BJ (cell line): ENCODE data around the gene CEMIP2. TPM values are rescaled to one million over a fixed set of nuclear protein-coding genes. Genes with fewer than 3 reads are reported as not detected.

Experiments
- CTCF ChIA-PET: fragments of 350-600 bp; formaldehyde crosslinking; extraction: SDS; loops from one replicate; lab custom pipeline; 2021; ENCODE audit warnings: antibody characterized with exemption, inconsistent platforms; lab: Yijun Ruan, JAX
- POLR2A ChIA-PET: fragments of 300-600 bp; sonication (Branson Sonifier 250); formaldehyde crosslinking; extraction: SDS; loops from one replicate; lab custom pipeline; 2021; ENCODE audit warnings: antibody characterized with exemption; lab: Charles Lee
- DNase-seq: peaks from one replicate; pipeline ENCODE4 v3.0.0-alpha.2; 2011; ENCODE audit warnings: low read depth
- H3K27me3 ChIP-seq: 2 replicates; pipeline ENCODE4 v1.6.0; 2011; ENCODE audit warnings: low read length; ENCODE audit not compliant: control insufficient read depth, insufficient read depth
- H3K36me3 ChIP-seq: 2 replicates; pipeline ENCODE4 v1.5.1; 2011; ENCODE audit warnings: low read length; ENCODE audit not compliant: control insufficient read depth, insufficient read depth
- H3K4me3 ChIP-seq: 2 replicates; pipeline ENCODE4 v1.5.1; 2011; ENCODE audit warnings: low read depth, mild to moderate bottlenecking, control low read depth, low read length
- polyA plus RNA-seq: library from polyadenylated mRNA; depleted of rRNA; stranded (reverse); fragments of >200 nt; gene quantifications from 2 replicates; pipeline ENCODE4 v1.2.3, GENCODE V29; 2011
- TF ChIP-seq, protein P1 (sequence below): IDR thresholded peaks from 2 replicates; pipeline ENCODE4 v1.5.1; 2011; ENCODE audit warnings: low read depth, mild to moderate bottlenecking, control low read depth, inconsistent platforms, low read length, moderate library complexity; ENCODE audit not compliant: insufficient read depth

Gene CEMIP2
- polyA plus RNA-seq, 1 experiment: 120 TPM

- no peaks in the 10 kb centered on the region for H3K27me3 ChIP-seq
- H3K4me3 ChIP-seq: no peak overlapping the region
- CTCF ChIA-PET: no interaction called here
- TF ChIP-seq, protein P1, sequence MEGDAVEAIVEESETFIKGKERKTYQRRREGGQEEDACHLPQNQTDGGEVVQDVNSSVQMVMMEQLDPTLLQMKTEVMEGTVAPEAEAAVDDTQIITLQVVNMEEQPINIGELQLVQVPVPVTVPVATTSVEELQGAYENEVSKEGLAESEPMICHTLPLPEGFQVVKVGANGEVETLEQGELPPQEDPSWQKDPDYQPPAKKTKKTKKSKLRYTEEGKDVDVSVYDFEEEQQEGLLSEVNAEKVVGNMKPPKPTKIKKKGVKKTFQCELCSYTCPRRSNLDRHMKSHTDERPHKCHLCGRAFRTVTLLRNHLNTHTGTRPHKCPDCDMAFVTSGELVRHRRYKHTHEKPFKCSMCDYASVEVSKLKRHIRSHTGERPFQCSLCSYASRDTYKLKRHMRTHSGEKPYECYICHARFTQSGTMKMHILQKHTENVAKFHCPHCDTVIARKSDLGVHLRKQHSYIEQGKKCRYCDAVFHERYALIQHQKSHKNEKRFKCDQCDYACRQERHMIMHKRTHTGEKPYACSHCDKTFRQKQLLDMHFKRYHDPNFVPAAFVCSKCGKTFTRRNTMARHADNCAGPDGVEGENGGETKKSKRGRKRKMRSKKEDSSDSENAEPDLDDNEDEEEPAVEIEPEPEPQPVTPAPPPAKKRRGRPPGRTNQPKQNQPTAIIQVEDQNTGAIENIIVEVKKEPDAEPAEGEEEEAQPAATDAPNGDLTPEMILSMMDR: no peak
- POLR2A ChIA-PET: no interaction called here
- no peak for DNase-seq
- H3K36me3 ChIP-seq: no peaks in the 10 kb centered on the region
Observed at GRCh38 chr9:71642056-71642455, 126.3 kb downstream of the CEMIP2 start.

DNA sequence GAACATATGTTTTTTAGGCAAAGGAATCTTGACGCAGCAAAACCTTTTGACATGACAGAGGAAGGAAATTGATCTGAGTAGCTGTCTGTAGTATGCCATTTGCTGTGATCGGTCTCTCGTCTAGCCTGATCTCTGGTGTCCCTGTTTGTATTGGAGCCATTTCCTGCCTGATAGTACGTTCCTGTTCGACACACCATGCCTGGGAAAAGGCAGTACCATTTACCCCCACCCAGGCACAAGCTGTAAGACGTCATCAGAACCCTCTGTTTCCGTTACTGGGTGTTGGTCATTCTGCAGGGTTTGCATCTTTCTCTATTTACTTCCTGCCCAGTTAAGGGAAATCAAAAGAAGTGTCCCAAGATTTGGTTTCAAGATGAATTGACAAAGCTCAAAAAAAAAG, 129.7 kb downstream of the CEMIP2 start:
- TF ChIP-seq, protein P1: no peak
- ChIA-PET POLR2A (interaction anchor here (0.6 kb wide), 1 partner anchor 33 kb away, joined by 3 read pairs; no protein-coding TSS in a partner anchor), CTCF (interaction anchor here (1.6 kb wide), 1 partner anchor 11 kb away, joined by 5 read pairs; no protein-coding TSS in a partner anchor)
- no peak for DNase-seq
- H3K27me3 ChIP-seq: no peaks in the 10 kb centered on the region
- H3K4me3 ChIP-seq: no peak overlapping the region
- H3K36me3 ChIP-seq: no peaks in the 10 kb centered on the region

DNA sequence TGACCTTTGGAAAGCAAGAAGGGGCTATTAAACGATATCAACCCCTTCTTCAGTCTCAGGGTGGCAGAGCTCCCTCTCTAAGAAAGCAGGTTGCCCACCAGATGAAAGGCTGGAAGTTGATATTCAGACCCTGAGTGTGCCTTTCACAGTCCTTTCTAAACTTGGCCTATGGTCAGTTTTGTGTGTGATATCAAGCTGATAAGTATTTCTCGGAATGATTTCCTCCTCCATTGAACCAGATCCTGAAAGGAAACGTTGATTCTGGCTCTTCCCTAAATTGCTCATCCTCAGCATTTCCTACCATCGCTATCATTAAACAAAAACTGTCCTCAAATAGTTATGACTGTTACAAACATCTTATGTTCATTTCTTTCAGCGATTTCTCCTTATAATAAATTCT, 130.4 kb downstream of the CEMIP2 start:
- H3K36me3 ChIP-seq: no peaks in the 10 kb centered on the region
- no peaks in the 10 kb centered on the region for H3K27me3 ChIP-seq
- ChIA-PET POLR2A (interaction anchor here (0.6 kb wide), 1 partner anchor 33 kb away, joined by 3 read pairs; no protein-coding TSS in a partner anchor), CTCF (no interaction called here)
- TF ChIP-seq, protein P1: no peak
- DNase-seq: no peak
- no peak overlapping the region for H3K4me3 ChIP-seq

DNA sequence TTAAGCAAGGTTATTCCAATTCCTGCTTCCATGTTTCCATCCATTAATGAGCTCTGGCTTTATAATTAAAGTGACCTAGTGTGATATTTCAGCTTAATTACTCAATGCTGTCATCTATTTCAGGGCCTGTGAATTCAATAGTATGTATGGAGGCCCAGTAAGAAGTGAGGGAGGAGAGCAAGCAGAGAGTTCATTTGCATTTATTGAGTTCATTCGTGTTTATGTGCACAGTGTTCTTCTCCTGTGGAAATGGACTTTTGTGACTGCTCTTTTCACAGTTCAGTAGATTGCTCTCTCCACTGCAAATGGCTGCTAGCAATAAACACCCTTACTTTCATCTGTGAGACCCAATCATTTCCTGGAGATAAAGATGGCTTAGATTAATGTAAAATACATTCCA, 130.9 kb downstream of the CEMIP2 start:
- Histone ChIP-seq H3K27me3 (no peaks in the 10 kb centered on the region), H3K4me3 (no peak overlapping the region), H3K36me3 (no peaks in the 10 kb centered on the region)
- POLR2A ChIA-PET: no interaction called here
- CTCF ChIA-PET: no interaction called here
- DNase-seq: no peak
- TF ChIP-seq, protein P1: no peak

GRCh38 chr9:71636143-71636839, 132.0 kb downstream of the CEMIP2 start:
- POLR2A ChIA-PET: no interaction called here
- TF ChIP-seq, protein P1: no peak
- H3K4me3 ChIP-seq: no peak overlapping the region
- H3K36me3 ChIP-seq: no peaks in the 10 kb centered on the region
- CTCF ChIA-PET: no interaction called here
- DNase-seq: no peak
- no peaks in the 10 kb centered on the region for H3K27me3 ChIP-seq
